ENCODE measurements around the gene GTSE1. TPM values are rescaled to one million over a fixed set of nuclear protein-coding genes. Genes with fewer than 3 reads are reported as not detected.

The GTSE1 gene
- polyA plus RNA-seq, 1 donor (not counting 4 experiments of a cell fraction or from before 2014, with no cell fraction given), result 4.7 TPM

- TF ChIP-seq CTCF (optimal IDR thresholded peaks at IDR 0.05 in 1 of 3, IDR thresholded peaks at IDR 0.05 in 1 of 3, conservative IDR thresholded peaks at IDR 0.05 in 1 of 3; ENCODE audit: extremely low read depth in 1 of 3, insufficient read depth in 2 of 3, low read length in 3 of 3) (no peak), EZH2 (IDR thresholded peaks at IDR 0.05; ENCODE audit: low read length) (no peak)
- no peaks in the 10 kb centered on the region for H3K27me3 ChIP-seq (ENCODE audit: control insufficient read depth, extremely low read depth, insufficient read depth, low read length)
- H3K27ac ChIP-seq (ENCODE audit: control insufficient read depth, insufficient read depth, low read length), result no peak overlapping the region
- no peak overlapping the region for H3K4me2 ChIP-seq (ENCODE audit: control insufficient read depth, extremely low read depth, insufficient read depth, low read depth, low read length)
- H3K9me3 ChIP-seq (ENCODE audit: control insufficient read depth, low read depth, low read length), result no peaks in the 10 kb centered on the region
- dilution Hi-C loops (cut with MboI; ENCODE audit: extremely low pct_ligation_motif_present, low sequenced_read_pairs), result no loop called here
- no peak overlapping the region for H3K4me3 ChIP-seq (ENCODE audit: control insufficient read depth in 2 of 3, extremely low read depth in 1 of 3, insufficient read depth in 2 of 3, low read depth in 1 of 3, low read length in 3 of 3)
- peaks cover 0 to 30% of the 10 kb centered on the region in 2 experiments for H3K36me3 ChIP-seq (ENCODE audit: control insufficient read depth in 2 of 2, extremely low read depth in 1 of 2, insufficient read depth in 2 of 2, low read length in 2 of 2)
- no peak overlapping the region for H2AFZ ChIP-seq (ENCODE audit: control insufficient read depth, low read length)
- H3K4me1 ChIP-seq (ENCODE audit: control insufficient read depth, extremely low read depth, insufficient read depth, low read length), result no peaks in the 10 kb centered on the region
- no peaks in the 10 kb centered on the region for H3K9me1 ChIP-seq (ENCODE audit: control insufficient read depth, extremely low read depth, insufficient read depth, low read length)
- H3K79me2 ChIP-seq (ENCODE audit: control insufficient read depth, insufficient read depth, low read length), result peaks cover 5% of the 10 kb centered on the region
- DNase-seq (ENCODE audit: low read depth, low spot score) (no peak), FAIRE-seq (no peak)
- H4K20me1 ChIP-seq (ENCODE audit: control insufficient read depth, extremely low read depth, insufficient read depth, low read length), result no peaks in the 10 kb centered on the region
- H3K9ac ChIP-seq (ENCODE audit: control insufficient read depth, extremely low read depth, insufficient read depth, low read length), result no peak overlapping the region
Measured at GRCh38 chr22:46323162-46323561, 26.5 kb downstream of the GTSE1 start.

GRCh38 chr22:46326066-46326680, 29.5 kb downstream of the GTSE1 start:
- Histone ChIP-seq H3K4me1 (ENCODE audit: control insufficient read depth, extremely low read depth, insufficient read depth, low read length) (no peaks in the 10 kb centered on the region), H4K20me1 (ENCODE audit: control insufficient read depth, extremely low read depth, insufficient read depth, low read length) (no peaks in the 10 kb centered on the region), H3K36me3 (ENCODE audit: control insufficient read depth in 2 of 2, extremely low read depth in 1 of 2, insufficient read depth in 2 of 2, low read length in 2 of 2) (peaks cover 4 to 31% of the 10 kb centered on the region in 2 experiments), H3K9ac (ENCODE audit: control insufficient read depth, extremely low read depth, insufficient read depth, low read length) (no peak overlapping the region), H2AFZ (ENCODE audit: control insufficient read depth, low read length) (no peak overlapping the region), H3K27ac (ENCODE audit: control insufficient read depth, insufficient read depth, low read length) (no peak overlapping the region), H3K79me2 (ENCODE audit: control insufficient read depth, insufficient read depth, low read length) (no peaks in the 10 kb centered on the region), H3K9me3 (ENCODE audit: control insufficient read depth, low read depth, low read length) (no peaks in the 10 kb centered on the region), H3K4me2 (ENCODE audit: control insufficient read depth, extremely low read depth, insufficient read depth, low read depth, low read length) (no peak overlapping the region), H3K9me1 (ENCODE audit: control insufficient read depth, extremely low read depth, insufficient read depth, low read length) (no peaks in the 10 kb centered on the region), H3K4me3 (ENCODE audit: control insufficient read depth in 2 of 3, extremely low read depth in 1 of 3, insufficient read depth in 2 of 3, low read depth in 1 of 3, low read length in 3 of 3) (no peak overlapping the region), H3K27me3 (ENCODE audit: control insufficient read depth, extremely low read depth, insufficient read depth, low read length) (no peaks in the 10 kb centered on the region)
- DNase-seq (ENCODE audit: low read depth, low spot score) (no peak), FAIRE-seq (no peak)
- TF ChIP-seq CTCF (optimal IDR thresholded peaks at IDR 0.05 in 1 of 3, IDR thresholded peaks at IDR 0.05 in 1 of 3, conservative IDR thresholded peaks at IDR 0.05 in 1 of 3; ENCODE audit: extremely low read depth in 1 of 3, insufficient read depth in 2 of 3, low read length in 3 of 3) (no peak), EZH2 (IDR thresholded peaks at IDR 0.05; ENCODE audit: low read length) (no peak)
- dilution Hi-C loops (cut with MboI; ENCODE audit: extremely low pct_ligation_motif_present, low sequenced_read_pairs), result no loop called here
